Keratinocyte (primary cell): ENCODE data around the gene GJD4.

ENCODE experiments used
- CTCF ChIP-seq, 3 experiments: IDR thresholded peaks in 1 of 3; conservative IDR thresholded peaks in 1 of 3; optimal IDR thresholded peaks in 1 of 3; 2 replicates in 2 of 3; 3 replicates in 1 of 3; pipeline versions ENCODE3 to v1.5.1; 2011; ENCODE audit warnings: low read length in 3 of 3, mild to moderate bottlenecking in 3 of 3, moderate library complexity in 2 of 3, control low read depth in 1 of 3, inconsistent platforms in 1 of 3; ENCODE audit not compliant: insufficient read depth in 2 of 3; ENCODE audit errors: extremely low read depth in 1 of 3
- EZH2 ChIP-seq: IDR thresholded peaks from one replicate; pipeline ENCODE4 v1.6.1; 2012; ENCODE audit warnings: inconsistent platforms, mild to moderate bottlenecking, low read length, moderate library complexity

DNA sequence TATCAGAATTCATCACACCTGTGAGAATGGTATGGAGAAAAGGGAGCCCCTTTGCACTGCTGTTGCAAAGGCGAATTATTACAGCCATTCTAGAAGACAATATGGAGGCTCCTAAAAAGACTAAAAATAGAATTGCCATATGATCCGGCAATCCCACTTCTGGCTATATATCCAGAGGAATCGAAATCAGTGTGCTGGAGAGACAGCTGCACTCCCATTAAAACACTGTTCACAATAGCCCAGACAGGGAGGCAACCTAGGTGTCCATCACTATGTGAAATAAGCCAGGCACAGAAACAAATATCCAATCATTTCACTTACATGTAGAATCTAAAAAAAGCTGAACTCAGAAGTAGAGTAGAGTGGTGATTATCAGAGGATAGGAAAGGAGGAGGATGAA, 26.0 kb upstream of the GJD4 start:
- TF ChIP-seq CTCF (optimal IDR thresholded peaks at IDR 0.05 in 1 of 3, IDR thresholded peaks at IDR 0.05 in 1 of 3, conservative IDR thresholded peaks at IDR 0.05 in 1 of 3; ENCODE audit: extremely low read depth in 1 of 3, insufficient read depth in 2 of 3, low read length in 3 of 3) (no peak), EZH2 (no peak)
